Neuronal stem cell (in vitro differentiated cells): ENCODE measurements around the gene CTNNA3.
"Not testable (repeated sequence)": the region's sequence is repeated elsewhere in the genome, so short reads cannot be mapped to it uniquely, and the experiment has no call there.

Experiments used
- DNase-seq: peaks from one replicate; pipeline ENCODE4 v3.0.0-alpha.2; 2013; ENCODE audit warnings: low spot score
- H2AFZ ChIP-seq: one replicate; pipeline ENCODE4 v1.6.1; 2013; ENCODE audit warnings: mild to moderate bottlenecking, low read length, inconsistent platforms
- H2AK5ac ChIP-seq: 2 replicates; pipeline ENCODE4 v1.6.1; 2013; ENCODE audit warnings: low read depth, mild to moderate bottlenecking, inconsistent platforms, low read length, moderate library complexity, mixed read lengths
- H2BK120ac ChIP-seq: 2 replicates; pipeline ENCODE4 v1.6.1; 2013; ENCODE audit warnings: low read depth, mild to moderate bottlenecking, inconsistent platforms, low read length, moderate library complexity, mixed read lengths
- H2BK12ac ChIP-seq: one replicate; pipeline ENCODE4 v1.6.1; 2013; ENCODE audit warnings: low read length, inconsistent platforms
- H2BK15ac ChIP-seq: 2 replicates; pipeline ENCODE4 v1.6.1; 2013; ENCODE audit warnings: mild to moderate bottlenecking, low read length, inconsistent platforms, mixed read lengths
- H2BK5ac ChIP-seq: one replicate; pipeline ENCODE4 v1.6.1; 2013; ENCODE audit warnings: inconsistent platforms, mild to moderate bottlenecking, low read length, moderate library complexity
- H3K14ac ChIP-seq: one replicate; pipeline ENCODE4 v1.6.1; 2013; ENCODE audit warnings: low read length, inconsistent platforms
- H3K18ac ChIP-seq: 2 replicates; pipeline ENCODE4 v1.6.1; 2013; ENCODE audit warnings: low read length, inconsistent platforms
- H3K23ac ChIP-seq: 2 replicates; pipeline ENCODE4 v1.6.1; 2013; ENCODE audit warnings: low read depth, mild to moderate bottlenecking, mixed read lengths, low read length, inconsistent platforms; ENCODE audit not compliant: poor library complexity
- H3K27ac ChIP-seq: replicated peaks from 3 replicates; pipeline ENCODE4 v1.5.1; 2013; ENCODE audit warnings: low read length, inconsistent platforms
- H3K27me3 ChIP-seq, 3 experiments: 2 replicates each; pipeline ENCODE4 v1.6.1; 2013; ENCODE audit warnings: low read length in 3 of 3, mild to moderate bottlenecking in 2 of 3, inconsistent platforms in 1 of 3, low read depth in 1 of 3, mixed read lengths in 1 of 3, moderate library complexity in 1 of 3; ENCODE audit not compliant: control insufficient read depth in 3 of 3, insufficient read depth in 3 of 3
- H3K36me3 ChIP-seq, 2 donors: replicated peaks in 1 of 2; 2 replicates each; pipeline ENCODE4 v1.6.1; 2013; ENCODE audit warnings: low read length in 2 of 2; ENCODE audit not compliant: control insufficient read depth in 2 of 2, insufficient read depth in 2 of 2
- H3K4ac ChIP-seq: 2 replicates; pipeline ENCODE4 v1.6.1; 2013; ENCODE audit warnings: inconsistent platforms, mild to moderate bottlenecking, low read length, moderate library complexity
- H3K4me1 ChIP-seq, 2 donors: 1 replicate in 1 of 2; 2 replicates in 1 of 2; pipeline ENCODE4 v1.6.1; 2013; ENCODE audit warnings: low read length in 2 of 2, low read depth in 1 of 2; ENCODE audit not compliant: control insufficient read depth in 2 of 2, insufficient read depth in 1 of 2
- H3K4me2 ChIP-seq: one replicate; pipeline ENCODE4 v1.6.1; 2013; ENCODE audit warnings: mild to moderate bottlenecking, low read length, inconsistent platforms; ENCODE audit not compliant: insufficient read depth, poor library complexity, severe bottlenecking
- H3K4me3 ChIP-seq, 2 donors: 2 replicates each; pipeline ENCODE4 v1.5.1; 2013; ENCODE audit warnings: low read length in 2 of 2, mild to moderate bottlenecking in 2 of 2, inconsistent platforms in 1 of 2, moderate library complexity in 1 of 2
- H3K79me1 ChIP-seq: one replicate; pipeline ENCODE4 v1.6.1; 2013; ENCODE audit warnings: low read depth, mild to moderate bottlenecking, inconsistent platforms, low read length, moderate library complexity
- H3K9ac ChIP-seq: one replicate; pipeline ENCODE4 v1.6.1; 2013; ENCODE audit warnings: mild to moderate bottlenecking, low read depth, low read length, inconsistent platforms; ENCODE audit not compliant: poor library complexity
- H3K9me3 ChIP-seq, 2 donors: replicated peaks in 1 of 2; 2 replicates each; pipeline versions ENCODE3 to v1.6.1; 2013; ENCODE audit warnings: low read length in 2 of 2, mild to moderate bottlenecking in 2 of 2, inconsistent platforms in 1 of 2, low read depth in 1 of 2, mixed read lengths in 1 of 2, moderate library complexity in 1 of 2; ENCODE audit not compliant: control insufficient read depth in 2 of 2, insufficient read depth in 1 of 2
- H4K8ac ChIP-seq: one replicate; pipeline ENCODE4 v1.6.1; 2013; ENCODE audit warnings: low read depth, mild to moderate bottlenecking, inconsistent platforms, low read length, moderate library complexity
- H4K91ac ChIP-seq: one replicate; pipeline ENCODE4 v1.6.1; 2013; ENCODE audit warnings: low read length, low read depth, mild to moderate bottlenecking, inconsistent platforms; ENCODE audit not compliant: poor library complexity
- WGBS, 2 donors: extraction: QIAGEN DNeasy Blood & Tissue Kit; methylation state at CpG; one replicate each; pipeline ENCODE4 v1.1.7; 2013; ENCODE audit warnings: missing lambda C conversion rate in 2 of 2, mixed read lengths in 1 of 2; ENCODE audit not compliant: insufficient read length in 2 of 2, insufficient replicate concordance in 1 of 2; ENCODE audit errors: extremely low coverage in 2 of 2; 5-methylcytosine and 5-hydroxymethylcytosine counted together

CTNNA3 gene

DNA sequence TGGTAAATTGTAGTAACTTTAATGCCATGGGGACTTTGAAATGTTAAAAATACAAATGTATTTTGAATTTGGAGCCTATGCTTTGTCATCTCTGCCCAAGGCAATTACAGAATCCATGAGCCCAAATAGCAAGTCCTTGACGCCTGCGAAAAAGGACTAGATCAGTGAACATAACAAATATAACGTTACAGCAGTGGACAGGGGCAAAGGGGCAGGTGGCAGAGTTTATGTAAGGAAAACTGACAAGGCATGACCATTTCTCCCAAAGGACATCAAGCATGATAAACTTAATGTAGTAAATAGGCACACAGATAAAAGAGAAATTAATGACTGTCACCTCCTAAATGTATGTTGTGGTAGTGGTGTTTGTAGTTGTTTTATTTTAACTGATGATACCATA, 473.1 kb downstream of the CTNNA3 start:
- no CpG with 5 or more reads among the region's 3 CpGs for WGBS, 2 donors
- H3K18ac ChIP-seq, result no peak overlapping the region
- no peak overlapping the region for H3K4me2 ChIP-seq

DNA sequence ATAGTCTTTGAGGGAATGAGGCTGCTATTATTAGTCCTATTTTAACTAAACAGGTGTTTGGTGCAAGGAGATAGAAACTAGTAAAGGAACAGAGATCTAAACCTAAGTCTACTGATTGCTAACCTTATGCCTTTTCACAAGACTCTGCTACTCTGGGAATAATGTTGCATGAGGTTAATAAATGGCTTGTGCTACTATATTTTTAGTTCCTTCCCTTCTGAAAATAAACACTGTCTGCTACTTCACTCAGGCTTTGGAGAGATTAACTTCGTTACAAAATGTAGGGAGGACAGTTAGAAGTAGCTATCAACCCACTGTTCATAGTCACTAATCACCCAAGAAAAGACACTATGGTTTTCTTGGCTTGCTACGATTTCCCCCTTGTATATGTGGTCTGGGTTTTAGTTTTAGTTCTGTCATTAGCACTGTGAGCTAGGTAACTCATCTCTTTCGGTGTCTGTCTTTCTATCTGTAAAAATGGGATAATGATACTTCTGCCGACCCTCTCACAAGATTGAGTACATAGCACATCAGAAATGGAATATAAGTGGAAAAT, 474.0 kb downstream of the CTNNA3 start:
- Histone ChIP-seq H3K27me3 (no peaks in the 10 kb centered on the region), H3K4me1 (no peaks in the 10 kb centered on the region), H3K23ac (no peak overlapping the region), H3K4me3 (no peak overlapping the region), H3K9ac (no peak overlapping the region), H3K18ac (no peak overlapping the region), H3K27ac (no peak overlapping the region), H2BK12ac (no peak overlapping the region), H3K14ac (no peak overlapping the region), H3K4ac (no peak overlapping the region), H3K79me1 (peaks cover 3% of the 10 kb centered on the region), H2BK5ac (no peak overlapping the region), H3K9me3 (peaks cover 0 to 2% of the 10 kb centered on the region in 2 donors), H3K4me2 (no peak overlapping the region), H3K36me3 (no peaks in the 10 kb centered on the region), H2AFZ (no peak overlapping the region), H4K91ac (no peak overlapping the region), H4K8ac (no peak overlapping the region), H2BK120ac (no peak overlapping the region), H2BK15ac (no peak overlapping the region), H2AK5ac (no peak overlapping the region)
- no CpG with 5 or more reads among the region's 4 CpGs for WGBS, 2 donors
- DNase-seq, result no peak

More for the DNA sequence above, 473.1 kb downstream of the CTNNA3 start:
- no peak overlapping the region for H4K8ac ChIP-seq
- H3K4ac ChIP-seq, result no peak overlapping the region
- H3K27me3 ChIP-seq, result no peaks in the 10 kb centered on the region
- H3K9me3 ChIP-seq, result peaks cover 0 to 2% of the 10 kb centered on the region in 2 donors
- no peak overlapping the region for H2BK15ac ChIP-seq
- H2BK5ac ChIP-seq, result no peak overlapping the region
- H3K36me3 ChIP-seq, result no peaks in the 10 kb centered on the region
- no peak for DNase-seq
- no peak overlapping the region for H4K91ac ChIP-seq
- H3K14ac ChIP-seq, result no peak overlapping the region
- no peak overlapping the region for H3K4me3 ChIP-seq
- H2BK12ac ChIP-seq, result no peak overlapping the region
- H3K9ac ChIP-seq, result no peak overlapping the region
- no peak overlapping the region for H2AFZ ChIP-seq
- H3K4me1 ChIP-seq, result no peaks in the 10 kb centered on the region
- no peak overlapping the region for H3K27ac ChIP-seq
- peaks cover 3% of the 10 kb centered on the region for H3K79me1 ChIP-seq
- H3K23ac ChIP-seq, result no peak overlapping the region
- no peak overlapping the region for H2AK5ac ChIP-seq
- H2BK120ac ChIP-seq, result no peak overlapping the region

DNA sequence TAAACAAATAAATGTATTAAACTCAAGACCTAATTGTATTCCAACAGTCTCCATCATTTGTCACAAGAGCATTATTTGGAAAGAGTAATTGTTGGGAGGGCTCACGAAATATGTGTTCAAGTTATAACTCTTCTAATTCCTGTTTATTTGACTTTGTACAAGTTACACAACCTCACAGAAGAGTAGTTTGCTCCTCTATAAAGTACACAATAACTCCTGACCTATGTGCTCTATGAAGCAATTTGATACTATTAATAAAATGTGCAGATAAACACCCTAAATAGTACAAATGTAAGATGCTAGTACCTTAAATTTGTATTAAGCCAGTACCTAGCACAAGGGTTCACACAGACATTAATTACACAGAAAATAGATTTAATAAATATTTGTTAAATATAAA, 484.3 kb downstream of the CTNNA3 start:
- Histone ChIP-seq H3K4ac (no peak overlapping the region), H3K23ac (no peak overlapping the region), H3K4me1 (peaks cover 0 to 4% of the 10 kb centered on the region in 2 donors), H3K79me1 (no peaks in the 10 kb centered on the region), H3K4me2 (no peak overlapping the region), H2BK120ac (no peak overlapping the region), H3K27ac (no peak overlapping the region), H2BK12ac (no peak overlapping the region), H2BK5ac (no peak overlapping the region), H3K36me3 (no peaks in the 10 kb centered on the region), H2AK5ac (no peak overlapping the region), H3K27me3 (no peaks in the 10 kb centered on the region), H3K14ac (no peak overlapping the region), H3K18ac (no peak overlapping the region), H3K9me3 (no peaks in the 10 kb centered on the region), H2BK15ac (no peak overlapping the region), H3K9ac (no peak overlapping the region), H3K4me3 (no peak overlapping the region), H2AFZ (no peak overlapping the region), H4K91ac (no peak overlapping the region), H4K8ac (no peak overlapping the region)
- no peak for DNase-seq
- no CpG with 5 or more reads among the region's 1 CpG for WGBS, 2 donors

DNA sequence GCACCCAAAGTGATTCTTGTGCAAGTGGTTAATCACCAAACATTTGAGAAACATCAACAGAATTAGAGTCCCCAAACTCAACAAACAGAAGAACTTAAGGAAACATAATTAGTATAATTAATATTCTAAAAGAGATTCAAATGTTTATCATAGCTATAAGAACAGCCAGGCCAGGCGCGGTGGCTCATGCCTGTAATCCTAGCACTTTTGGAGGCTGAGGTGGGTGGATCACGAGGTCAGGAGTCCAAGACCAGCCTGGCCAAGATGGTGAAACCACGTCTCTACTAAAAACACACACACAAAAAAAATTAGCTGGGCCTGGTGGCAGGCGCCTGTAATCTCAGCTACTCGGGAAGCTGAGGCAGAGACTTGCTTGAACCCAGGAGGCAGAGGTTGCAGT, 488.1 kb downstream of the CTNNA3 start:
- no CpG with 5 or more reads among the region's 6 CpGs for WGBS, 2 donors
- not testable (repeated sequence) for H2AFZ ChIP-seq, H2BK5ac ChIP-seq, H3K27me3 ChIP-seq, H3K79me1 ChIP-seq, DNase-seq, H3K18ac ChIP-seq, H2AK5ac ChIP-seq, H3K4me3 ChIP-seq, H3K14ac ChIP-seq, H3K4me2 ChIP-seq, H3K4ac ChIP-seq, H3K9me3 ChIP-seq, H2BK120ac ChIP-seq, H3K27ac ChIP-seq, H3K36me3 ChIP-seq, H3K4me1 ChIP-seq, H2BK15ac ChIP-seq, H4K91ac ChIP-seq, H4K8ac ChIP-seq, H3K23ac ChIP-seq, H2BK12ac ChIP-seq, H3K9ac ChIP-seq
